Activated naive CD8-positive, alpha-beta T cell treated with anti-CD3 and anti-CD28 coated beads, Interleukin-2, amount 50 U/mL, for 24 hours (primary cell): ENCODE measurements around the gene MYLK.

Source experiments
- ATAC-seq: fragments of 150-1000 bp; cut with Tn5 transposase; one replicate; pipeline ENCODE4 v1.10.0; 2021
- DNase-seq: peaks from one replicate; pipeline ENCODE4 v3.0.0; 2021
- H3K27ac Mint-ChIP-seq: one replicate; pipeline ENCODE4 v1.8.0; 2021; ENCODE audit warnings: mild to moderate bottlenecking, mixed read lengths
- H3K27me3 Mint-ChIP-seq: one replicate; pipeline ENCODE4 v1.8.0; 2021; ENCODE audit warnings: mixed read lengths
- H3K36me3 Mint-ChIP-seq: one replicate; pipeline ENCODE4 v1.8.0; 2021; ENCODE audit warnings: low read depth, mixed read lengths
- H3K4me1 Mint-ChIP-seq: one replicate; pipeline ENCODE4 v1.8.0; 2021; ENCODE audit warnings: mixed read lengths
- H3K4me3 Mint-ChIP-seq: one replicate; pipeline ENCODE4 v1.8.0; 2021; ENCODE audit warnings: mild to moderate bottlenecking, moderate library complexity, mixed read lengths
- H3K9me3 Mint-ChIP-seq: one replicate; pipeline ENCODE4 v1.8.0; 2021; ENCODE audit warnings: mixed read lengths

Gene MYLK

GRCh38 chr3:123773681-123774431 is 110.3 kb downstream of the MYLK start:
- H3K27ac Mint-ChIP-seq: no peak overlapping the region
- H3K27me3 Mint-ChIP-seq: peaks cover 2% of the 10 kb centered on the region
- DNase-seq (no peak), ATAC-seq (no peak)
- H3K4me3 Mint-ChIP-seq: no peak overlapping the region
- H3K36me3 Mint-ChIP-seq: no peaks in the 10 kb centered on the region
- H3K4me1 Mint-ChIP-seq: no peaks in the 10 kb centered on the region
- H3K9me3 Mint-ChIP-seq: no peaks in the 10 kb centered on the region

- Mint-ChIP-seq H3K9me3 (no peaks in the 10 kb centered on the region), H3K4me1 (no peaks in the 10 kb centered on the region), H3K27me3 (no peaks in the 10 kb centered on the region), H3K4me3 (no peak overlapping the region), H3K27ac (no peak overlapping the region), H3K36me3 (no peaks in the 10 kb centered on the region)
- ATAC-seq (no peak), DNase-seq (no peak)
Observed at GRCh38 chr3:123769356-123769743, 114.8 kb downstream of the MYLK start.

- ATAC-seq (no peak), DNase-seq (no peak)
- Mint-ChIP-seq H3K27ac (no peak overlapping the region), H3K4me1 (no peaks in the 10 kb centered on the region), H3K9me3 (no peaks in the 10 kb centered on the region), H3K4me3 (no peak overlapping the region), H3K36me3 (no peaks in the 10 kb centered on the region), H3K27me3 (no peaks in the 10 kb centered on the region)
Observed at GRCh38 chr3:123768480-123769355, 115.4 kb downstream of the MYLK start.

DNA sequence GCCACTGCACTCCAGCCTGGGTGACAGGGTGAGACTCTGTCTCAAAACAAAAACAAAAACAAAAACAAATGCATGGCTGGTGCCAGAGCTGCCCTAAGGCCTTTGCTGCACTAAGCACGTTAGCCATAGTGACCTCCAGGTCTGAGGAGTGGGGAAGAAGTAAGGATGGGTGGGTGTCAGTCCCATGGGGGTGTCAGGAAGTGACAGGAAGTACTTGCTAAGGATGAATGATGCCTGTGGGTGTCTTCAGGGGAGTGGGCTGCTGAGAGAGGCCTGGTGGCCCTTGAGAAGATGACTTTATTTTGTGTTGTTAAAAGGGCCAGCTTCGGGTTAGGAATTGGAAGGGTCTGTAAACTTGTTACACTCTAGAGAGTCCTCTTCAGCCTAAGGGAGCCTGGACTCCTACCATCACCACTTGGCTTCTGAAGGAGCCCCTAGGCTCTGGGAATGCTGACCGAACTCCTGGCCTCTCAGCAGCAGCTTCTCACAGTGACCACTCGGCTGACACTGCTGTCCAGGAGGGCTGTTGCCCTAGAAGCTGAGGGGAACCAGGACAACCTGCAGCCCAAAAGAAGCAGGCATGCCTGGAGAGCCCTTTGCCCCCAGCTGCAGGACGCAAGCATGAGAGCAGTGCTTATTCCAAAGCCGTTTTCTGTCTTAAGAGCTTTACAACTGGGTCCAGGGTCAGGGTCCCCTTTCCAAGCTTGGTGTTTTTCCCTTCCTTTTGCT is 116.4 kb downstream of the MYLK start:
- H3K4me3 Mint-ChIP-seq: no peak overlapping the region
- ATAC-seq: no peak
- H3K36me3 Mint-ChIP-seq: no peaks in the 10 kb centered on the region

DNA sequence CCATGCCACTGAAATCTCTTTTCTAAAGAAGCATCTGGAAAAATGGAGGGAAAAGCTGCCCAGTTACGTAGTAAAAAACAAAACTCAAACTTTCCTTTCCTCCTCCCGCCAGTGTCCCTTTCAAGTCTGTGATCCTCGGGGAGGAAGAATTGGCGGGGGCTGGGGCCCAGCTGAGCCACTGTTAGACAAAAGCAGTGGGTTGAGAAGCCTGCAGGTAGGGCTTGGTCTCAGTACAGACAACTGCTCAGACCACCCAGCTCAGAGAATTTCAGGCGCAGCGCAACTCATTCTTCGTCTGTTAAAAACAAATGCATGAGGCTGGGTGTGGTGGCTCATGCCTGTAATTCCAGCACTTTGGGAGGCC is 117.1 kb downstream of the MYLK start:
- Mint-ChIP-seq H3K36me3 (no peaks in the 10 kb centered on the region), H3K4me3 (no peak overlapping the region), H3K27ac (no peak overlapping the region), H3K4me1 (no peaks in the 10 kb centered on the region), H3K27me3 (peaks cover under 1% of the 10 kb centered on the region), H3K9me3 (no peaks in the 10 kb centered on the region)
- DNase-seq: no peak
- no peak for ATAC-seq

More for the DNA sequence above, 116.4 kb downstream of the MYLK start:
- Mint-ChIP-seq H3K4me1 (no peaks in the 10 kb centered on the region), H3K27ac (no peak overlapping the region), H3K9me3 (no peaks in the 10 kb centered on the region), H3K27me3 (no peaks in the 10 kb centered on the region)
- no peak for DNase-seq

- Mint-ChIP-seq H3K27me3 (peaks cover 1% of the 10 kb centered on the region), H3K9me3 (no peaks in the 10 kb centered on the region), H3K36me3 (no peaks in the 10 kb centered on the region), H3K4me3 (no peak overlapping the region), H3K27ac (no peak overlapping the region), H3K4me1 (no peaks in the 10 kb centered on the region)
- DNase-seq (no peak), ATAC-seq (no peak)
Observed at GRCh38 chr3:123766193-123767008, 117.7 kb downstream of the MYLK start.

DNA sequence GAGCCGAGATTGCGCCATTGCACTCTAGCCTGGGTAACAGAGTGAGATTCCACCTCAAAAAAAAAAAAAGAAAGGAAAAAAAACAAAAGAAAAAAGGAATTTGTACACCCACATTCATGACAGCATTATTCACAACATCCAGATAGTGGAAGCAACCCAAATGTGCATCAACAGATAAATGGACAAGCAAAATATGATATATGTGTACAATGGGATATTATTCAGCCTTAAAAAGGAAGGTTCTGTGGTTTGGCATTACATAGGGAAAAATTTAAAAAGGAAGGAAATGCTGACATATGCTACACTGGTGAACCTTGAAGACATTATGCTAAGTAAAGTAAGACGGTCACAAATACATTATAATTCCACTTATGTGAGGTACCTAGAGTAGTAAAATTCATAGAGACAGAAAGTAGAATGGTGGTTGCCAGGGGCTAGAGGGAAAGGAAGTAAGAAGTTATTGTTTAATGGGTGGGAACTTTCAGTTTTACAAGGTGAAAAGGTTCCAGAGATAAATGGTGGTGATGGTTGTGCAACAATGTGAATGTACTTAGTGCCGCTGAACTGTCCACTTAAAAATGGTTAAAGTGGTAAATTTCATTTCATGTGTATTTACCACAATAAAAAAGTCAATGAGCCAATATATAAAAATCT is 118.5 kb downstream of the MYLK start:
- Mint-ChIP-seq H3K27ac (no peak overlapping the region), H3K4me3 (no peak overlapping the region), H3K9me3 (no peaks in the 10 kb centered on the region), H3K36me3 (no peaks in the 10 kb centered on the region), H3K4me1 (no peaks in the 10 kb centered on the region), H3K27me3 (peaks cover 1% of the 10 kb centered on the region)
- no peak for DNase-seq
- ATAC-seq: no peak

DNA sequence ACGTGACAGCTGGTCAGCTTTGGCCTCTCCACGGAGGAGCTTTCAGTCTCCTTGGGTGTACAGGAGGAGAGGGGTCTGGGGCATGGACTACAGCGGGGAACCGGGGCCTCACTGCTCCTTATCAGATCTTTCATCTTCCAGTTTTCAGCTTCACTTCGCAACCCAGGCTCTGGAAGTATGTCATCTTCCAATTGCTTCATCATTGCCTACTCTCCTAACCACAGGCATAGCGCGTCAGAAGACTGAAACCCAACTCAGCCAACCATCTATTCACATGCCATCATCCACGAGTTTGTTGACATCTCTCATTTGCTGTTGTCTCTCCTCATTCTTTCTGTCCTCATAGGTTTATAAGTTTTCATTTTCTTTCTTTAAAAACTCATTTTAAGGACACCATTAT is 119.5 kb downstream of the MYLK start:
- H3K4me3 Mint-ChIP-seq: no peak overlapping the region

DNA sequence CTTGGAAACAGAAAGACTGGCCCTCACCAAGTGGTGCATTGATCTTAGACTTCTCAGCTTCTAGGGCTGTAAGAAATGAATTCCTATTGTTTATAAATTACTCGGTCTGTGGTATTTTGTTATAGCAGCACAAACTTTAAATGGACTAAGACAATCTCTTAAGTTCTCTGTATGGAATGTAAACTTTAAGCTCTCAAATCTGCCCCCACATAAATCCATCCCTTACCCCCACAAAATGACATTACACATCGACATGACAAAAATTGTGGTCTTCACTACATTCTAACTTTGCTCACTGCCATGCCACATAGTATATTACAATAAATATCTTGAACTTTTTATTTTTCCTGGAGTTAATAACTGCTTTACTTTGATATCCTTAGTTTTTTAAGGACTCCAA is 121.3 kb downstream of the MYLK start:
- H3K4me1 Mint-ChIP-seq: peaks cover 2% of the 10 kb centered on the region
- no peak overlapping the region for H3K4me3 Mint-ChIP-seq
- no peaks in the 10 kb centered on the region for H3K9me3 Mint-ChIP-seq
- no peak for ATAC-seq
- H3K27ac Mint-ChIP-seq: no peak overlapping the region
- H3K36me3 Mint-ChIP-seq: no peaks in the 10 kb centered on the region
- no peak for DNase-seq
- peaks cover 8% of the 10 kb centered on the region for H3K27me3 Mint-ChIP-seq

More for the DNA sequence above, 119.5 kb downstream of the MYLK start:
- no peak overlapping the region for H3K27ac Mint-ChIP-seq
- no peak for DNase-seq
- H3K36me3 Mint-ChIP-seq: no peaks in the 10 kb centered on the region
- H3K9me3 Mint-ChIP-seq: no peaks in the 10 kb centered on the region
- no peak for ATAC-seq
- peaks cover 1% of the 10 kb centered on the region for H3K27me3 Mint-ChIP-seq
- no peaks in the 10 kb centered on the region for H3K4me1 Mint-ChIP-seq

- no peak for DNase-seq
Observed at GRCh38 chr3:123760817-123761216, 123.3 kb downstream of the MYLK start.

GRCh38 chr3:123759871-123760270 is 124.3 kb downstream of the MYLK start:
- Mint-ChIP-seq H3K9me3 (no peaks in the 10 kb centered on the region), H3K4me1 (peaks cover 10% of the 10 kb centered on the region), H3K27ac (no peak overlapping the region), H3K4me3 (no peak overlapping the region), H3K36me3 (no peaks in the 10 kb centered on the region), H3K27me3 (peaks cover 11% of the 10 kb centered on the region)
- no peak for DNase-seq
- ATAC-seq: no peak

More at GRCh38 chr3:123760817-123761216, 123.3 kb downstream of the MYLK start:
- Mint-ChIP-seq H3K9me3 (no peaks in the 10 kb centered on the region), H3K36me3 (no peaks in the 10 kb centered on the region), H3K27ac (no peak overlapping the region), H3K4me1 (peaks cover 10% of the 10 kb centered on the region), H3K27me3 (peaks cover 11% of the 10 kb centered on the region), H3K4me3 (no peak overlapping the region)
- ATAC-seq: no peak

DNA sequence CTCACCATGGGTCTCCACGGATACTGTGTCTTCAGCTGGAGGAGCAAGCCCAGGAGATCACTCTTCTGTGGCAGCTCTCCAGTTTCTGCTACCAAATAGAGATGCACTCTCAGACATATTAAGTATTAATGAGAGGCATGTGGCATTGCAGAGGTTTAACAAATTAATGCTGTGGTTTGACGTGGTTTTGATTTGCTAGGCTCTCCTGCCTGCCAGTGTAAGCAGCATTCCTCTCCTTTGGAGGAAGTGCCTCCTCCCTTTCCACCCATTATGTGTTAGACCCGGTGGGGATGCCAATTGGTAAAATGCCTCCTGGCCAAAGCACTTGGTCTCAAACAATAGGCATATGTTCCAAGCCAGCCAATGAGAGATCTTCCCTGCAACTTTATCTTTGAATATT is 124.8 kb downstream of the MYLK start:
- no peaks in the 10 kb centered on the region for H3K9me3 Mint-ChIP-seq
- no peak overlapping the region for H3K4me3 Mint-ChIP-seq
- no peak overlapping the region for H3K27ac Mint-ChIP-seq
- DNase-seq (no peak), ATAC-seq (no peak)
- H3K27me3 Mint-ChIP-seq: peaks cover 11% of the 10 kb centered on the region
- H3K36me3 Mint-ChIP-seq: no peaks in the 10 kb centered on the region
- peaks cover 10% of the 10 kb centered on the region for H3K4me1 Mint-ChIP-seq

DNA sequence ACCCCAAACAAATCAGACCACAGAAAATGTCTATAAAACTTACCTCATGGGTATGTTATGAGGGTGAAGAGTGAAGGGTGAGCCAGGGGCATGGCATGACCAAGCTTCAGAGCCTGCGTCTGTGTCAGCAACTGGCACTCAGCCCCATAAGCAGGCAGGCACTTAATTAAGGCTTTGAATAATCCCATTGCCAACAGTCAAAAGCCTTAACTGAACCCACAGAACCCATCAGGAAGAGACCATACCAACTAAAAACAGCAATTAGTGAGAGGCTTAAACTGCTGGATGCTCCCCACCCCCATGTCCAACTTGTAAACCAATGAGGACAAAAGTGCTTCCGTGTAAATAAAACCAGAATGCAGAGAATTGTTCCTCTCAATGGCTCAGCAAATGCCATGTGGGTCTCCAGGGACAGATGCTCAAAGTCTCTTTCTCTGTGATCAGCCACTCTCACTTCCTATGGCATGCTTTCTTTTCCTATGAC is 126.0 kb downstream of the MYLK start:
- Mint-ChIP-seq H3K4me1 (peaks cover 10% of the 10 kb centered on the region), H3K9me3 (no peaks in the 10 kb centered on the region), H3K27ac (no peak overlapping the region), H3K36me3 (no peaks in the 10 kb centered on the region), H3K4me3 (no peak overlapping the region), H3K27me3 (peaks cover 11% of the 10 kb centered on the region)
- ATAC-seq: no peak
- DNase-seq: no peak
